GM12892 (cell line): Measurements from ENCODE around the gene DNAJC25.

Experiments
- POLR2A ChIP-seq: IDR thresholded peaks from 2 replicates; pipeline ENCODE4 v1.6.1; 2011; ENCODE audit warnings: low read depth, low read length, control low read depth
- POLR2AphosphoS5 ChIP-seq: IDR thresholded peaks from 2 replicates; pipeline ENCODE4 v1.6.1; 2011; ENCODE audit warnings: low read depth, low read length, control low read depth

- no peak for TF ChIP-seq POLR2A
- no peak for TF ChIP-seq POLR2AphosphoS5
These were observed 42.3 kb upstream of the DNAJC25 start for GRCh38 chr9:111588846-111589245.
